Stimulated activated CD4-positive, alpha-beta T cell treated with anti-CD3 and anti-CD28 coated beads, Interleukin-1b, Interleukin-23, amount 100 ng/mL, for 1 hour (primary cell): ENCODE data around the gene SNAPC4.
A peak's percentile ranks its signal among the peaks of the same experiment; 100 is the strongest.

Experiments
- DNase-seq, 2 donors: peaks; one replicate each; pipeline ENCODE4 v3.0.0-alpha.2; 2020; ENCODE audit warnings: low read depth in 2 of 2

SNAPC4 gene

DNA sequence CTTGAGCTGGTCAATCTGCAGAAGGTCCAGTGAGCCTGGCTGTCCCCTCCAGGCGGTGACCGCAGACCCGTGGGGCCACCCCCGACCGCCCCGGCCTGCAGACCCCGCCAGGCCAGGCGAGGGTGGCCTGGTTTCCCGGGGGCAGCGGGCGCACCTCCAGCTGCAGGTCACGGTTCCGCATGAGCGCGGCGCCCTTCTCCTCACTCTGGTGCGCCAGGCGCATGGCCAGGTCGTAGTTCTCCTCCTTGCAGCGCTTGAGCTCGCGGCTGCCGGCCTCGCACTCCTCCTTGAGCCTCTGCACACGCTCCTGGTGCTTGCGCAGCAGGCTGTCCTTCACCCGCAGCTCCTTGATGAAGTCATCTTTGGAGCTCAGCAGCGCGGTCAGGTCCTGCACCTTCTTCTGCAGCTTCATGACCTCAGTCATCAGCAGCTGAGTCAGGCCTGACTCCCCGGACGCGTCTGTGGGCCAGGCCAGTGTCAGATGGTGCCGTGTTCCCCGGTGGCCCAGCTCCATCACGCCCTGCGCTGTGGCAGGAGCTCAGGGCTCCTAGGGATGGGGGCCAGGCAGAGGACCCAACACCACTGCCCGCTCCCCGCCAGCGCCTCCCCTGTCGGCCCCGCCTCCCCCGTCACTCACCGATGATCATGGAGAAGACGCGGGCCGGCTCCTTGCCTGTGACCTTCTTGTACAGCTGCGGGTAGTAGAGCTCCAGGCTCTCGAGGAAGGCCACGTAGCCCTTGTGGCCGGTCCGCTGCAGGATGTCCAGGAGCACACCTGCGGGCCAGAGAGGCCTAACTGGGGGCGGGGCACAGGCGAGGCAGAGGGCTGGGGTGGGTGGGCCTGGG lies 29.1 kb downstream of the SNAPC4 start:
- no peak for DNase-seq

DNA sequence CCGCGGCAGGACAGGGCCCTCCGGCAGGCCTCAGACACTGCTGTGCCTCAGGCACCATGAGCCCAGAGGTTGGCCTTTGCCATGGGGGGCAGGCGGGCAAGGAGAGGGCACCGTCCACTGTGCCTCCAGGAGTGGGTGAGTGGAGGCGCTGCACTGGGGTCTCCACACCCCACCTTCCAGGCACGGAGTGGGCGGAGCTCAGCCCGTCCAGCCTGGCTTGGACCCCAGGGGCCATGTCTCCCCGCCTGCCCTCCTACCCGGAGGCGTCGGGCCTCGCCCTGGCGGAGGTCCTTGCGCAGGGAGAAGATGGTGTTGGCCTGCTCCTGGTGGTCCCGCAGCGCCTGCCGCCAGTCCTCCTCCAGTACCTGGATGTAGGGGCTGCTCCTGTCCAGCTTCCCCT lies 29.9 kb downstream of the SNAPC4 start:
- no peak for DNase-seq

DNA sequence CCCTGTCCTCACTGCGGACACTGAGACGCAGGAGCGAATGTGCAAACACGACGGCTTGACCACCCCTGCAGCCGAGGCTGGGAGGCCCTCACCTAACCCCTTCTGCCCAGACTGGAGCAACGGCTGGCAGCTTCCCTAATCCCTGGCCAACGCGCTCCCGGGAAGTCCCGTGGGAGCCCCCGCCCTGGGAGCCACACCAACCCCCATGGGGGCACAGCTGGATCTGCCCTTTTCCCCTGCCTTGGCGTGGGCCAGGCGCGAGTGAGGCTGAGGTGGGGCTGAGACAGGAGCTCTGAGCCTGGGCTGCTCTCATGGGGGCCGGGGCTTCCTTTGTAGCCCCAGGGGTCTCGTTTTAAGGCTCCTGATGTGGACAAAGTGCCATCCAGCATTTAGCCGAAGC lies 31.8 kb downstream of the SNAPC4 start:
- DNase-seq: no peak

DNA sequence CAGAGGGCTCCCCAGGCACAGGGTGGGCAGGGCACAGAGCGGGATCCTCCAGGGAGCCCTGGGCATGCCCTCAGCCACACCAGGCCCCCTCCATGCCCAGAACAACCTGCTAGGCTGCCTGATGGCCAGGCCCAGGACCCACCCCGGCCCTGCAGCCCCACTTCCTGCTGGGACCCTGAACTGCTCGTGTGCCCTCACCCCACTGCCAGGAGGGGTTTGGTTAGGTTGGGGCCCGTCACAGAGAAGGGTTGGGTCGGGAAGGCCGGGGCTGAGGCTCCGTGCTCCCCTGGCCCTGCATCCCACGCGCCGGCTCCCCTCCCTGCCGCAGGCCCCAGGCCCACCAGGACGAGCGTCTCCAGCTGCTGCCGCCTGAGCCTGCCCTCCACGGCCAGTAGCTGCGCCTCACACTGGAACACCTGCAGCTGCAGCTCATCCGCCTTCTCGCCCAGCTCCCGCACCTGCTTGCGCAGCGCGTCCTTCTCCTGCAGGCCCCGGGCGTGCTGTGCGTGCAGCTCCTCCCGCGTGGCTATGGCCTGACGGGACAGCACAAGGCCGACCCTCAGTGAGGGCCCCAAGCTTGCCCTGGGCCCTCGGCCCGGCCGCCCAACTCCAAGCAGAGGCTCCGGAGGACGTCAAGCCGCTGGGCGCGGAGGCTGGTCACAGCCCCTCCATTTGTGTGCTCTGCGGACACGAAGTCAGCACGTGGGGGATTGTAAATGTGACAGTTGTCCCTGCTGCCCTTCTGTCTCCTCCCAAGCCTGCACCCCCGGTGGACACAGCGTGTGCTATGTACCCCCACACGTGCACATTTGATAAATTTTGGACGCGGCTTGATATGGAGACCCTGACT lies 32.4 kb downstream of the SNAPC4 start:
- no peak for DNase-seq

DNA sequence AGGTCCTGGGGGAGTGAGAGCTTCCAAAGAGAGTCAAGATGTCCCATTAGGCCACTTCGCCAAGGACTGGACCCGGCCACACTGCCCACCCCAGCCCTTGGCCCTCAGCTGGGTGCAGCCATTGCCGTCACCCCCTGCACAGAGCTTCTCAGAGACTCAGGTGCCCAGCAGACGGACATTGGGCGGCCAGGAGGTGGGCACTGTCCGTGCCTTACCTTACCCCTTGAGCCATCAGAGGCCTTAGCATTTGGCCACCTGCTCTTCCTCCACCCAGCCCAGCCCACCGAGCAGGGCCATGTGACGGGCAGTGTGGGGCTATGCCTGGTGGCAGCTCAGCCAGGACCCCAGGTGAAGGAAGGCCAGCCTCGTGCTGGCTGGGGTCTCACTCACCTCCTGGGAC lies 33.1 kb downstream of the SNAPC4 start:
- DNase-seq: no peak

DNA sequence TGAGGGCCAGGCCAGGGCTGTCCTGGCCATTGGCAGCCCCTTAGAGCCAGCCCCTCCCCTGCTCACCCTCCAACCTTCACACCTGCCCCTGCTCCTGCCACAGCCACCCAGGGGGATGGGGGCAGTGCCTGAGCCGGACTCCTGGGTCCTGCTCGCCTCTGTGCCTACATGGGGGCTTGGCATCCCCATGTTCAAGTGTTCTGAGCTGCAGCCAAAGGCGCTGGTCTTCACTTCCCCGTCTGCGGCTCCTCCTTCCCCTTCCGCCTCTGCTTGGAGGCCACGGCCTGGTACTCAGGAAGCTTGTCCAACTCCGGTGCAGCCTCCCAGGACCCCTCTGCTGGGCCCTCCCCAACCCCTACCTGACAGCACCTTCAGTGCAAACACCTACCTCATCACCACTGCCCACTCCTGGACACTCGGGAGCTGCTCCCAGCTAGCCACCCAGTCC lies 34.2 kb downstream of the SNAPC4 start:
- DNase-seq: no peak

DNA sequence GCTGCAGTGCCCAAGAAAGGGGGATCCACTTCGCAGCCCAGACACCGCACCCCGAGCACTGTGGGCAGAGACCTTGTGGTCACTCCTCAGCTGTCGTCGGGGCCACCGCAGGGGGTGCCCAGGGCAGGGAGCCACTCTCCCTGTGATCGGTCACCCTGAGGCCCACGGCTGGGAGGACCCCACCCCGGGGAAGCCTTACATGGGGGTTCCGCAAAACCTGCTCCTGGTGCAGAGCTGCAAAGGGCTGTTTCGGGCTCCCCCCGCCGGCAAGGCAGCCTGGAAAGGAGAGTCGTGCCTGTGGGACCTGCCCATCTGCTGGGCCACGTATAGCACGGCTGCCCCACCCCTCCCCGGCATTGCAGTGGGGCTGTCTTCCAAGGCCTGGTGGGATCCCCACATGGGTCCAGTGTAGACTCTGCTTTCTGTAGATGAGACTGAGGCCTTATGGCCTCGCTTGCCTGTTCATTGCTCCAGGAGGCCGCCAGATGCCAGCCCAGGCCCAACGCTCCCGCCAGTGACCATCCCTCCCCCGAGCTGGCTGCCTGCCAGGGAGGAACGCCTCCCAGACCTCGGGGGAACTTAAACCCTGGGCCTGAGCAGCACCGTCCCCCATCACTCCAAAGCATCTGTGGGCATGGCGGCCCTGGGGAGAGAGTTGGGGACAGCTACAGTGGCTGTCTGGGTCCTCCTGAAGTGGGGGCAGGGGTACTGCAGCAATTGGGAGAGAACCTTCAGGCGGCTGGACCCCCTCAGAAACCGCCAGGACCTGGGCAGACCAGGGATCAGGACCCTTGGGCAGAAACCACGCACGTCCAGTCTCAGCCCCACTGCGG lies 34.8 kb downstream of the SNAPC4 start:
- DNase-seq: no peak

DNA sequence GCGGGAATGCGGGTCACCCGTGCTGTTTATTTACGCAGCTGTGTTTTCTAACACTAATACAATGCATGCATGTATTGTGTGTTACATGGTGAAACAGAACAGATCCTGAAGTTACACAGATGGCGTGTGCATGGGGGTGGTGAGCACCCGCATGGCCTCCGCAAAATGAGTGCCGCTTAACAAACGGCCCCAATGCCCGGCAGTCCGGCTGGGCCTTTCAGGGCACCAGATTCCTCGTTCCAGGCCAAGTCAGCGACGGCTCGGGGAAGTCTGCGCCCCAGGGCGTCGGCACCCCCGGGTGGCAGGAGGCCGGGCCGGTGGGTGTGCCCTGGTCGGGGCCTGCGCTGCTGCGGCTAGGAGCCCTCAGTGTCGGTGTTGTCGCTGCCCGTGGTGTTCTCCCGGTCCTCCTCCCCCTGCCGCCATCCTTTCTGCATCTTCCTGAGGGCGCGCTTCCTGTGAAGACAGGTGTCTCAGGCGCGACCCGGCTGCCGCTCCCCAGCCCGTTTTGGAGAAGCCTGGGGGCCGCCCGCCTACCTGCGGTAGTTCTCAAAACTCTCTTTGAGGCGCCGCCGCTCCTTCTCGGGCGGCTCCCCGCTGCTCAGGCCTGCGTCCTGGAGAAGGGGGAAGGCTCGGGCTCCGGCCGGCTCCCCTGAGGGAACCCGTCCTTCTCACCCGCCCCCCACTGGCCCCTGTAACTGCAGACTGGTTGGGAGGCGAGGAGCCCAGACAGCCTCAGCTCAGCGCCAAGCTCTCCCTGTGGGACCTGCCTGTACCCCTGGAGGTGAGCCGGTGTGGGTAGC lies 35.8 kb downstream of the SNAPC4 start:
- no peak for DNase-seq

DNA sequence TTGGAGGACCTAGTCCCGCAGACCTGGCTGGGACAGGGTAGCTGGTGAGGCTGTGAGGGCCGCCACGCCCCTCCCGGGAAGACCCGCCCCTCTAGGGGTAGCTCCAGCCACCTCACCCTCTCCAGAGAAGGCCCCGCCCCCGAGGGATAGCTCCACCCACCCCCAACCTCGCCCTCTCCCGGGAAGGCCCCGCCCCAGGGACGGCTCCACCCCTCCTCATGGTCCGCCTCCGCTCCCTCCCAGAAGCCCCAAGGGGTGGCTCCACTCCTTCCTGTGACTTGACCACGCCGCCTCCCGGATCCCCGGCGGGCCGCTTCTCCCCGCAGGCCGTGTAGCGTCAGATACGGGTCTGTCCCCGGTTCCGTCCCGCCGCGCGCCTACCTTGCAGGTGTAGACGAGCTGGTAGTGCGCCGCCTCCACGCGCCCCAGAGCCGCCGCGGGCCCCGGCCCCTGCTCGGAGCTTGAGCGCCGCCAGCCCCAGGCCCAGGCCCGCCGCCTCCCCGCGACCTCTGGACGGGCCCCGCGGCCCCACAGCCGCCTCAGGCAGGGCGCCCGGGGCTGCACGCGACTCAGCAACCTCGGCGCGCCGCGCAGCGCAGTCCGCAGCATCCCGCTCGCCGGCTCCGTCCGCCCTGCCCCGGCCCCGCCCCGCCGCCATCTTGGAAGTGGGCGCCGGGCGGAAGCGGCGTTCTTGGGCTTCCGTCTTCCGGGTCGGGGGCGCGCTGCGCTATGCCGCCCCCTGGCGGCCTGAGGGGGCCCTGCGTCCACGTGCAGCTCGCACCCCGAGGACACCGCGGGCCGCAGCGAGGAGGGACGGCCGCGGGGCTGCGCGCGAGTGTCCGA lies 36.6 kb downstream of the SNAPC4 start, which contains the start of gene DNLZ:
Gene DNLZ (minus strand): TSS at position 639 of the 843 bp plus-strand sequence. CDS start 30 bp downstream, at position 609.
- peak; percentile 86 to 95 for DNase-seq

DNA sequence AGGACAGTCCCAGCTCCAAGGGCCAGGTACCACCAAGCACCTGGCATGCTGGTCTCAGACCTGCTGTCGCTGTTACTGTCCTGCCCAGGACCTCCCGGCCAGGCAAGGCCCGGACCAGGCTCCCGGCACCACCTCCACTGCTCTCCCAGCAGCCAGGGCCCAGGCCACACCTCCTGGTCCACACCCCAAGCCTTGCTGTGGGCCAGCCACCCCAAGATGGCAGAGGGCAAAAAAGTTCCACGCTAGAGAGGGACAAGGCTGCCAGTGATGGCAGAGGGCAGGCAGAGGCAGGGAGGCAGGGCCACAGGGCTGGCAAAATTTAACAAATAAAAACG lies 37.6 kb downstream of the SNAPC4 start:
- DNase-seq: no peak

DNA sequence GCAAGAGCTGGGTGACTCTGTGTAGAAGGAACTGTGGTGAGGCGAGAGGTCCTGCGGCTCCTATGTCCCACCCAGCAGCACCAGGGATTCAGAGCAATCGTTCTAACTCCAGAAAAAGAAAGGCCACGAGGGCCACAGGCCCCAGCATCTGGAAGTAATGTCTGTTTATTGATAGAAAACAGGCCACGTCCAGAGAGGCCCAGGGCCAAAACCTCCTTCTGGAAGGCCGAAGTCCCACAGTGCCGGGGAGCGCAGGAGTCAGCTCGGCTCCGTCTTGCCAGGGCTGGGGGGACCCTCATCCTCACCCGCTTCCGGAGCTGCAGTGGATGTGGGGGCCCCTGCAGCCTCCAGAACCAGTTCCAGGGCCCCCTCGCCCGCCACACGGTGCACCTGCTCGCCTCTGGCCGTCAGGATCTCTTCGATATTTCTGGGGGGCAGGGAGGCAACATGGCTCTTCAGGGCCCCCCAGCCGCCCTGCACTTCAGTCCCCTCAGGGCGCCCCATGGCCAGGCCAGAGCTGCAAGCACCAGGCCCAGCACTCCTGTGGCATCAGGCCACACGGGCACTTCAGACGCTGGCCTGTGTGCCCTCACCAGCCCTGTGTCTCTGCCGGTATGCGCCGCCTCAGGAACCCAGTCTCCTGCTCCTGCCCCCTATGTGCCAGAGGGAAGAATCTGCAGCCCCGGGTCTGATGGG lies 38.1 kb downstream of the SNAPC4 start:
- no peak for DNase-seq

DNA sequence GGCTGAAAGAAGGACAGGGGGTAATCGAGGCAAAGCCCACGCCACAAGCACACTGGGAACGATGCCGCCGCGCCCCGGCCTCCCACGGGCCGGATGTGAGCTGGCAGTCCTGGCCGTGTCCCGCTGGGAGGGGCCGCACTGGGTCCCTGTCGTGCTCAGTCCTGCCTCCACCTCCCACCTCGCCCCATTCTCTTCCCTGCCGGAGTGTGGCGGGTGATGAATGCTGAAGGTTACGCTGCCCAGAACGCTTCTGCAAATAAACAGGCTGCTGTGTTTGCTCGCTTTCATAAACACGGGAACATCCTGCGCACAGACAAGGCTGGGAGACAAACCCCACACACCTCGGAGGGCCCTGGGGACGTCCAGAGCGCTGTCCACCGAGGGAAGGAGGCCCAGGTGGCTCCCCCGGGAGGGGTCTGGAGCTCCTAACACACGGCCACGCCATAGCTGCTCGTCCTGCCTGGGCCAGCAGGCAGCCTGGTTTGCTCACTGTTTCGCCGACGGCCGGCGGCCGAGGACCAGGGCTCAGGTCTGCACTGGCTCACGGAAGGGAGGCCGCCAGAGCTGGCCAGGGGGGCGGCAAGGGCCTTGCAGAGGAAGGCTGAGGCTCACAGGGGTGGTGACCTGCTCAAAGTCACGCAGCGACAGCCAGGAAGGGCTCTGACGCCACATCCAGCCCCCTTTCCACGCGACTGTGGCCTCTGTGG lies 38.8 kb downstream of the SNAPC4 start:
- no peak for DNase-seq

DNA sequence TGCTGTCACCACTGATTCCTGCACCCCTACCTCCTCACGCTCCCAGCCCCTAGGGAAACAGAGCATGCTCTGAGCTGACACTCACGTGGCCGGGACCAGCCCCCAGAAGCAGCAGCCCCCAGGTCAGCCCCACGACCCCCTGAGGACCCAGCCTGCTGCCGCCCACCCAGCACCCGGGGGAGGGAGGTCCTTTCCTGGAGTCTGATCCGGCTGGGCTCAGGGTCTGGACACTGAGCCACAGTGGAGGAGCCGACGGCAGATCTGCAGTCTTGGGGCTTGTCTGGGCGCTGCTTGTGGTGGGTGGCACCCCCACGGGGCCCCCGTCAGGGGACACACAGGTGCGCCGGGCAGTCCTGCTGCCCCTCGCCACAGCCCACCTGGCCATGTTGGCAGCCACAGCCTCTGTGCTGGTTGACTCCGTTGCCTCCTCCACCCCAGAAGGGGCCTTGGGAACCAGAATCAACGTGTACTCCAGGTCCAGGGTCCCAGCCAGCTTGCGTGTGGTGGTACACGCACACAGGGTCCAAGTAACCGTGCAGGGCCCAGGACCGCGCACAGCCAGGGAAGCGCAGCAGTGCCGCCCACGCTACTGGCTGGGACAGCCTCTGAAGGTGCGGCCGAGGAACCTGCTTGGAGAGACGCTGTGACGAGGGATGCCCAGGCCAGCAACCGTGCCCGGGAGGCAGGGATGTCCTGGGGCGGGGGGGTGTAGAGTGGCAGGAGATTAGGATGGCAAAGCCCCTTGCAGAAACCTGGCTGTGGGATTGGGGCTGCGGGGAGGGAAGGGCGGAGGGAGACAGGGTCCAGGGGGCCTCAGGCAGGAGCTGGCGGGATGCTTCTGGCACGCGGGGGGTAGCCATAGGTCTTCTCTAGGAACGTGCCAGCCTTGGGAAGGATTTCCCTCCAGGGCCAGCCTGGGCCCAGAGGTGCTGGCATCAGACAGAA lies 39.9 kb downstream of the SNAPC4 start:
- DNase-seq: no peak

DNA sequence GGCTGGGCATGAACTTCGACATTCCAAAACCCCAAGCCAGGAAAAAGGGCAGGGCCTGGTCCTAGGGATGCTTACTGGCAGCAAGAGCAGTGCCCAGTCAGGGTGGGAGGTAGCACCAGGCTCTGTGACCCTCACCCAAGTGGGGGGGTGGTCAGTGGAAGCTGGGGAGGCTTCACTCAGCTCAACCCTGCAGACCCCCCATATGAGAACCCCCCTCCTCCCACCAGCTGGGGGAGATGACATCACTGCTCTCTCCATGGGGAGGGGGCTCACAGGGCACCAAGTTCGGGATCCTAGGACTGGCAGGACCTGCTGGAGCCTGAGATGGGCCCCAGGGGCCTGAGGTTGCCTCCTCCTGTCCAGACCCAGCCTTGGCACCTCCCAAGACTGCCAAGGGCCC lies 41.1 kb downstream of the SNAPC4 start:
- DNase-seq: no peak

DNA sequence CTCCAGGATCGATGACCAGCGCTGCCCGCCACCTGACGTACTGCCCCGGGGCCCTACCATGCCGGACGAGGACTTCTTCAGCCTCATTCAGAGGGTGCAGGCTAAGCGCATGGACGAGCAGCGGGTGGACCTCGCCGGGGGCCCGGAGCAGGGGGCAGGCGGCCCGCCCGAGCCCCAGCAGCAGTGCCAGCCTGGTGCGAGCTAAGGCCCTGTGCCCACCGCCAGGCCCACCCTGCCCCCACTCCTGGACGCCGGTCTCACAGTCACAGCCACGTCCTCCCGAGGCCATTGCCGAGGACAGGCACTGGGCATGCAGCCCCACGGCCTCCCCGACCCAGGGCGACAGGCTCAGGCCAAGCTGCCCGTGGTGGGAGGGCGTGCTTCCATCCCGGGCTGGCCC lies 42.0 kb downstream of the SNAPC4 start:
- DNase-seq: no peak

DNA sequence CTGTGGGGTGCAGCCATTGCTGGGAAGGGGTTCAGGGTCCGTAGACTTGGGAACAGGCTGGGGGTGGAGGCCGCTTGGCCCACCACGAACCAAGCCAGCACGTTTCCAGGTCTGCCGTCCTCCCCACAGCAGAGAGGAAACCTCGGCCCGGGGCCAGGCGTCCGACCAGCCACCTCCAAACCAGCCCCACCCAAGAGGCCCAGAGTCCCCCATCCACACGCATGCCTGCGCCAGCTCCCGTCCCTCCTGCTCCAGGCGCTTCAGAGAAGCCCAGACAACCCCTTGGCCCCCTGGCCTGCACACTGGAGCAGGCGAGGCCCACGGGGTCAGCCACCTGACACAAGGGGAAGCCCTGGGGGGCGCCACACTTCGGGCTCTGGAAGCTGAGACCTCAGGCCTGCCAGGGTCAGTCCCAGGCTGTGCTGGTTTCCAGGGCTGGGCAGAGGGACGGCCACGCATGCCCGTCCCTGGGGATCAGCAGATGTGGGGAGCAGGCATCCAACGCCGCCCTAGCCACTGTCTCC lies 42.7 kb downstream of the SNAPC4 start:
- no peak for DNase-seq
